ENCODE measurements around the gene GLT1D1.

Gene GLT1D1

DNA sequence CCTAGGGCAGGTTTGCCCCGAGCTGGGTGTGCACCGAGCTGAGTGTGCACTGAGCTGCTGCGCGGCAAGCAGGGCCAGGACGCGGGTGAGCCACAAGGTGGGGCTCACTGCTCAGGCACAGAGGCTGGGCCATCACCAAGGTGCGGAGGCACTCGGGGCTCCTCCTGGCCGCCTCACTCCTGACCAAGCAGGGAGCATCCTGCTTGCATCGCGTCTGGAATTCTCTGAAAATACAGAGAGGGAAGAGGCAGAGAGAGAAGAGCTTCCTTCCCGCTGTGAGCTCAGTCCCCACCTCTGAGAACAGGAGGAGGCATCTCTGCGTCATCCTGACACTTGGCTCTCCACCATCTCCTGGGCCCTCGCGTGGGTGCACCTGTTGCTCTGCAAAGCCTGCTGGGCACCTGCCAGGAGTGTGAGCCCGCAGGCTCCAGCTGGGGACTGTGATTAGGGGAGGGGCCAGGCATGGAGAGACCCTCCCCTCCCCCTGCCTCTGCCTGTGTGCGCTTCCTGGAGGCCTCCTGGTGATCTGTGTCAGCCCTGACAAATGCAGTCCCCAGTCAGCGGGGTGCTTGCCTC is 116.3 kb downstream of the GLT1D1 start:
- no peak for DNase-seq (ENCODE audit: low read depth)

DNA sequence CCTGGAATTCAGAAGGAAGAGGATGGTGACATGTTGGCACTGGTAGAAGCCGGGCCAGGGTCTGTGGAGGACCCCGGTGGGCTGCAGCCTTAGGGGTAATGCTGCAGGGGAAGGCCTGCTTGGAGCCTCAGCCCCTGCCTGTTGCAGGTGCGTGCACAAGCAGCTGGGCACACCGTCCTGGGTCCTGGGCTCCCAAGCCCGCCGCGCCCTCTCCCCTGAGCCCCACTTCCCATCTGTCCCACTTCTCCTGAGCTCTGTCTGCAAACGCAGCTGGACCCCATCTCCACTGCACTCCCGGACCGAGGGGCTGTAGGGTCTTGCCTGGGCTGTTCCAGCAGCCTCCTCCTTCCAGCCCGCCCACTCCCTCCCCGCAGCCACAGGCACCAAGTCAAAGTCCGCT is 116.8 kb downstream of the GLT1D1 start:
- no peak for DNase-seq (ENCODE audit: low read depth)

DNA sequence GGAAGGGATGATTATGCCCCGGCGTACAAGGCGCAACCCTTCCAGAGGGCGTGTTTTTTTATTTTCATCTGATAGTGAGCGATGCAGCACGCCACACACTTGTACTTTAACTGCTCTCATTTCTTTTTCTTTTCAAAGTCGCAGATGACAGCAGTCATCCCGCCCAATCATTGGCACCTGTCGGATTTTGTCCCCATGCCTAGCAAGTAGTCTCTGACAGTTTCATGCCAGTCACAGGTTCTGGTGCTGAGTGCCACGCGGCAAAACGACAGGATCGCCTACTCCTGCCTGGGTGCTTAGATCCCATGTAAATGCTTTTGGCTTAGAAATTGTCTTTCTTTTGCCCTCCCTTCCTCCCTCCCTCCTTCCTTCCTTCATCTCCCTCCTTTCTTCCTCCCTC is 117.7 kb downstream of the GLT1D1 start:
- DNase-seq (ENCODE audit: low read depth) = no peak

DNA sequence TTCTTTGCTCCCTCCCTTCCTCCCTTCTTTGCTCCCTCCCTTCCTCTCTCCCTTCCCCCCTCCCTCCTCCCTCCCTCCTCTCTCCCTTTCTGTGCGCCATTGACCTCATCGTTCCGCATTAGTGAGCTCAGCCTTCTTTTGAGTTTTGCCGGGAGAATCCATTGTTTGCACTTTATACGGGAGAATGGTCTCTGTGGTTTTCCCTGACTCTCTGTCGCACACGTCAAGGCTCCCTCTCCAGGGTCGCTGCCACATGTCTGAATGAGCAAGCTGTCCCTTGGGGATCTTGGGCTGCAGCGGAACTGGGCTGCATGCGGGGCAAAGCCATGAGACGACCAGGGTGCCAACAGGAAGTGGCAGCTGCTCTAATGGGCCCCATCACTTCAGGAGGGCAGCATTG is 118.5 kb downstream of the GLT1D1 start:
- no peak for DNase-seq (ENCODE audit: low read depth)

DNA sequence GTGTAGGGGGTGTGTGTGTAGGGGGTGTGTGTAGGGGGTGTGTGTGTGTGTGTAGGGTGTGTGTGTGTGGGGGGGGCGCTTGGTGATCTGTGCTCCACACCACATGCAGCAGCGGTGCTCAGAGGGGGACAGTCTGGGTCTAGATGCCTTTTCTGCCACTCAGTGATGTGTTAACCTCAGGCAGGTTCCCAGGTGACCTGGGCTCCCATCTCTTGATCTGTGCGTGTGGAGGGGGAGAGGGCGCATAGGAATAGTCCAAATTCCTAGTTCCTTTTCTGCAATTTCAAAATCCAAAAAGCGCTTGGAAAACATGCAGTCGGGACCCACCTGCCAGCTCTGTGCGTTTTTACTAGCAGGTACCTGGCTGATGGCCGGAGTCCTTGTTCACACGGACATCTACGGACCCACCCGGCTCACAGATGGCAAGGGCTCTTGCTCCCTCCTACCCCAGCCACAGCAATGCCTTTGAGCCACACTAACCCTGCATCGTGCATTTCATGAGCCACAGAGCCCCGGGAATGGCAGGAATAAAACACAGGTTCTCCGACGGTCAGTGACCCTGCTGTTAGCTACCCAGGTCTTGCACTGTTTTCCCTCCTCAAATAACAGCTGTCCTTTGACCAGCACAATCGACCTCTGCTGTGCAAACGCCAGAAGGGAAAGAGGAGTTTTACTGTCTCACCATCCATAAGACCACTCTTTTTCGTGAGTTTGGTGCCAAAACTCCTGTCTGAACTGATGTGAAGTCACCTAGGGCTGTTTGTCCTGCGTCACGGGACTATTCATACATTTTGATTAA is 120.8 kb downstream of the GLT1D1 start:
- DNase-seq (ENCODE audit: low read depth) = no peak

DNA sequence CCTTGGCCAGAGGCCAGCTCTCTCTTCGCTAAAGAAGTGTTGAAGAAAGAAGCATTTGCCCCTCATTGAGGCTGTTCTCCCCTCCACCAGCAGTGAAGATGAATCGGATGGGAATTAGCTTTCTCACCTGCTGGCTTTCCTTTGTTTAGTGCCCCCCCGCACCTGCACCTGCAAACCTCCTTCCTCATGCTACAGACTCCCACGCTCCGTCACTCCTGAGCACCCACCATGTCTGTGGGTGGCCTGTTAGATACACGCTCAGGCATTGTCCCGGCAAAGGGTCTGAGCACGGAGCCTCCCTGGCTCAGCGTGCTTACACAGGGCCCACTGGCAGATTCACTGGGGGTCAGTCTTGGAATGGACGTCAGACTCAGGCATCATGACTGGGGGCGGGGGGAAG is 121.6 kb downstream of the GLT1D1 start:
- no peak for DNase-seq (ENCODE audit: low read depth)

- no peak for DNase-seq (ENCODE audit: low read depth)
These were observed 123.0 kb downstream of the GLT1D1 start for GRCh38 chr12:128976120-128976738.

- DNase-seq (ENCODE audit: low read depth) = no peak
These were observed 124.2 kb downstream of the GLT1D1 start for GRCh38 chr12:128977441-128977840.

GRCh38 chr12:128978067-128978466 is 124.8 kb downstream of the GLT1D1 start:
- DNase-seq (ENCODE audit: low read depth) = no peak

DNA sequence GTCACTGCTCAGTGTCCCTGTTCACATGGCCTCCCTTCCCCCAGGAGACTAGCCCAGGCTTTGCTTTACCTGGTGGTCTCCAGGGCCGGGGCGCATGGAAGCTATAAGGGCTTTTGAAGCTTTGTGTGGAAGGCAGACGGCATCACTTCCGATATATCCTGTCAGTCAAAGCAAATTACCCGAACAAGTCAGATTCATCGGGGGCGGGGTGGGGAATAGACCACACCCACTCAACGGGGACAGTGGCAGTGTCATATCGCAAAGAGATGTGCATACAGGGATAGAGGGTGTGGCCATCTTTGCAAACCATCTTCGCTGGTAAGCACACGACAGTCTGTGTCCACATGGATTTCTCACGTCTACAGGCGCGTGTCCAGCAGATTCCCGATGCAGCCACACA is 127.3 kb downstream of the GLT1D1 start:
- DNase-seq (ENCODE audit: low read depth) = no peak

GRCh38 chr12:128981971-128982533 is 128.8 kb downstream of the GLT1D1 start:
- no peak for DNase-seq (ENCODE audit: low read depth)

DNA sequence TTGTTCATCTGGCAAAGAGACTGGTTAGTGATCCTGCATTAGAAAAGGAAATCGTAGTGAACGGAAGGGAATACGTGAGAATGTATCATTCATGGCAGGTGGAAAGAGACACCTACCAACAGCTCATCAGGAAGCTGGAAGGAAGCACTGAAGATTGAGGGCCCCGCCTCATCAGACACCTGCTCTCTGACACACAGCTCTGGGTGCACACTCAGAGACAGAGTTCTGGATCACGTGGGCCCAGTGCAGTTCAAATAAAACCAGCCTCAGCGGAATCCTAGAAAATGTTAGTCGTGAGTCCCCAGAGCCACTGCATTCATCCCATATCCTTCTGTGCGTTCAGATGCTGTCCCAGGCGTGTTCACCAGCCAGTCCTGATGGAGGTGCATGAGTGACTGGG is 129.7 kb downstream of the GLT1D1 start:
- no peak for DNase-seq (ENCODE audit: low read depth)

GRCh38 chr12:128983371-128983770 is 130.1 kb downstream of the GLT1D1 start:
- no peak for DNase-seq (ENCODE audit: low read depth)

GRCh38 chr12:128986957-128987356 is 133.7 kb downstream of the GLT1D1 start:
- no peak for DNase-seq (ENCODE audit: low read depth)

DNA sequence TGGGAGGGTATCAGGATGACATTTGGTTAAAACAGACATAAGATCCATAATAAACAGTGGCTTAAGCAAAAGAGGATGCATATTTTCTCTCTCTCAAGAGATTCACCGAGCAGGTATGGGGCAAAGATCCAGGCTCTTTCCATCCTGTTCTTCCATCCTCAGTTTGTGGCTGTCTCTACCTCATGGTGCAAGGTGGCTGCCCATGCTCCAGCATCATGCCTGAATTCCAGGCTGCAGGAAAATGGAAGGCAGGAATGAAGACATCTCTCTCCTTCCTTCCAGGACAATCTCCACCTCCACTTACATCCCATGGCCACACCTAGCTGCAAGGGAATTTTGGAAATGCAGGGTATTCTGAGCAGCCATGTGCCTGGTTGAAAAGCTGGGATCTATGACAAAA is 136.0 kb downstream of the GLT1D1 start:
- DNase-seq (ENCODE audit: low read depth) = no peak

DNA sequence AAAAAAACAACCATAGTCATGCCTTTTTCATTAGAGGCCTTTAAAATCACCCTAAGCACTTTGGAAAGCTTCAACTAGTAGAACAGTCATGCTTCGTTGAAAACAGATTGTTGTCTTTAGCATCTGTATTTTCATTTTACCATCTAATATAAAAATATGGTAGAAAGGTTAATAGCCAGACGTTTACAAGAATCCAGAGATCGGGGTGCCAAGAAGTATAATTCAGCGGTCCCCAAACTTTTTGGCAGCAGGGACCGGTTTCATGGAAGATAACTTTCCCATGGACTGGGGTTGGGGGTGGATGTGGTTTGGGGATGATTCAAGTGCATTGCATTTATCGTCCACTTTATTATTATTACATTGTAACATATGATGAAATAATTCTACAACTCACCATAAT is 138.4 kb downstream of the GLT1D1 start:
- DNase-seq (ENCODE audit: low read depth) = no peak

DNA sequence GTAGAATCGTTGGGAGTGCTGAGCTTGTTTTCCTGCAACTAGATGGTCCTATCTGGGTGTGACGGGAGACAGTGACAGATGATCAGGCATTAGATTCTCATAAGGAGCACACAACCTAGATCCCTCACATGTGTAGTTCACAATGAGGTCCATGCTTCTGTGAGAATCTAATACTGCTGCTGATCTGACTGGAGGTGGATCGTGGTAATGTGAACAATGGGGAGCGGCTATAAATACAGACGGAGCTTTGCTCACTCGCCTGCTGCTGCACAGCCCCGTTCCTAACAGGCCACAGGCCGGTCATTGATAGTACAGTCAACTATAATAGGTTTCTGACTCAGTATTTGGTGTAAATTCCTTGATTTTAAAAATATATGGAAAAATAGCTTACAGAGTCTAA is 138.8 kb downstream of the GLT1D1 start:
- no peak for DNase-seq (ENCODE audit: low read depth)

DNA sequence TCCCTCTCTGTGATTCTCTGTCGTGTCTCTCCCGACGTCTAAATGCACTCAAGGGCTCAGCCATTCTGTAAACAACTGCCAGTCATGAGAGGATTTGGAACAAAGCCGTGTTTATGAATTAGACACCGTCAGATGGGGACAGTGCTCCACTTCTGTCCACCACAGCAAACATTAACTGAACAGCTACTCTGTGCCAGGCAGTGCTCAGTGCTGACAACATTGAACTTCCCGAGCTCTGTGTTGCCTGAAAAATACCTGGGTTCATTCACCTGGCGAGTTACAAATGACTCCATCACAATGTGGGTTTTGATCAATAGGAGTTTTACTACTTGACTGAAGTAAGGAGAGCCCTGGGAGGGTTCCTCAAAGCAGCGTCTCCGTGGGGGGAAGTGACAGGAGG is 139.3 kb downstream of the GLT1D1 start:
- no peak for DNase-seq (ENCODE audit: low read depth)

GRCh38 chr12:128994856-128995255 is 141.6 kb downstream of the GLT1D1 start:
- no peak for DNase-seq (ENCODE audit: low read depth)

DNA sequence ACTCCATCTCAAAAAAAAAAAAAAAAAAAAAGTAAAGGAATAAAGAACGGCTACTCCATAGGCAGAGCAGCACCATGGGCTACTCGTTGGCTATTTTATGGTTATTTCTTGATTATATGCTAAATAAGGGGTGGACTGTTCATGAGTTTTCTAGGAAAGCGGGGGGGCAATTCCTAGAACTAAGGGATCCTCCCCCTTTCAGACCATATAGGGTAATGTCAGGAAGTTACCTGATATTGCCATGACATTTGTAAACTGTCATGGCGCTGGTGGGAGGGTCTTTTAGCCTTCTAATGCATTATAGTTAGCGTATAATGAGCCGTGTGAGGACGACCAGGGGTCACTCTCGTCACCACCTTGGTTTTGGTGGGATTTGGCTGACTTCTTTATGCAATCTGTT is 142.3 kb downstream of the GLT1D1 start:
- no peak for DNase-seq (ENCODE audit: low read depth)

GRCh38 chr12:129001826-129002225 is 148.5 kb downstream of the GLT1D1 start:
- no peak for DNase-seq (ENCODE audit: low read depth)

DNA sequence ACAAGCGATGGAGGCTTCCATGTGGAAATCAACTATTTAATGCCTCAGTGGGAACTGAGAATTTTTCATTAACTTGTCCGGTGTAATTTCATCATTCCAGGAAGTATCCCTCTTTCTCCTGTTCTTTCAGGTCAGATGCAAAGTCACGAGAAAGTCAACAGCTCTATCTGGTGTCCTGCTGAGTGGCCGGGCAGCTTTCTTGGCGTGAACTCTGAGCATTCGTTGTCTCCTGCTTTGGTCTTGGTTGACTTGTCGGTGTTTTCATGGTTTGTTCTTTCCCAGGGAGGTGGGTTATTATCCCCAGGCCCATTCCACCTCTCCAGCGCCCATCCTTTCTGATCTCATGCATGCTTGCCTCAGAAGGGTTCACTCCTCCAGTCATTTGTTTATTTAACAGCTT is 149.1 kb downstream of the GLT1D1 start:
- DNase-seq (ENCODE audit: low read depth) = no peak

- DNase-seq (ENCODE audit: low read depth) = no peak
These were observed 152.1 kb downstream of the GLT1D1 start for GRCh38 chr12:129005416-129005815.

All from iris pigment epithelial cell (primary cell).